ENCODE measurements around the gene PLCG2.
A peak's percentile ranks its signal among the peaks of the same experiment; 100 is the strongest.

The PLCG2 gene

GRCh38 chr16:81843683-81844082 lies 64.6 kb downstream of the PLCG2 start:
- no peaks in the 10 kb centered on the region for H3K9me2 ChIP-seq (replicated peaks; ENCODE audit: insufficient read depth, low read length)
- TF ChIP-seq EZH2phosphoT487 (conservative IDR thresholded peaks at IDR 0.05; ENCODE audit: low read length) (no peak), CTCF (IDR thresholded peaks at IDR 0.05; ENCODE audit: insufficient read depth, low read length, poor library complexity, severe bottlenecking) (no peak)
- H3K27me3 ChIP-seq (ENCODE audit: low read length), result no peaks in the 10 kb centered on the region
- H3K27ac ChIP-seq (ENCODE audit: low read depth, low read length), result peak overlapping the region; percentile 46
- H4K20me1 ChIP-seq (ENCODE audit: low read depth, low read length), result 0 out of 2 replicates have a peak, but pooled peaks cover 5% of the 10 kb centered on the region
- no peak overlapping the region for H3K9ac ChIP-seq (ENCODE audit: low read length)
- H3K4me3 ChIP-seq (ENCODE audit: insufficient read depth, low read length, poor library complexity, severe bottlenecking), result no peak overlapping the region
- no peaks in the 10 kb centered on the region for H3K9me3 ChIP-seq (ENCODE audit: insufficient read depth, low read length)
- no peak overlapping the region for H2AFZ ChIP-seq (ENCODE audit: low read depth, low read length, severe bottlenecking)
- peaks cover 99% of the 10 kb centered on the region for H3K79me2 ChIP-seq (ENCODE audit: insufficient read depth, low read length)
- H3F3A ChIP-seq (ENCODE audit: insufficient read depth), result peaks cover 4% of the 10 kb centered on the region; the same call in 1 of the 2 replicates
- peaks cover 18% of the 10 kb centered on the region; the same call in 1 of the 2 replicates for H3K36me3 ChIP-seq (ENCODE audit: low read length)
- no peak overlapping the region for H3K4me2 ChIP-seq (ENCODE audit: low read depth, low read length, poor library complexity, severe bottlenecking)

GRCh38 chr16:81846105-81846504 lies 67.0 kb downstream of the PLCG2 start:
- Histone ChIP-seq H3K9me2 (replicated peaks; ENCODE audit: insufficient read depth, low read length) (no peaks in the 10 kb centered on the region), H3K9me3 (ENCODE audit: insufficient read depth, low read length) (no peaks in the 10 kb centered on the region), H2AFZ (ENCODE audit: low read depth, low read length, severe bottlenecking) (no peak overlapping the region), H3K4me2 (ENCODE audit: low read depth, low read length, poor library complexity, severe bottlenecking) (no peak overlapping the region), H3K9ac (ENCODE audit: low read length) (no peak overlapping the region), H3K79me2 (ENCODE audit: insufficient read depth, low read length) (peaks cover 99% of the 10 kb centered on the region), H4K20me1 (ENCODE audit: low read depth, low read length) (0 out of 2 replicates have a peak, but pooled peaks cover 5% of the 10 kb centered on the region), H3F3A (ENCODE audit: insufficient read depth) (0 out of 2 replicates have a peak, but pooled peaks cover 9% of the 10 kb centered on the region), H3K27me3 (ENCODE audit: low read length) (no peaks in the 10 kb centered on the region), H3K27ac (ENCODE audit: low read depth, low read length) (no peak overlapping the region), H3K36me3 (ENCODE audit: low read length) (peaks cover 10% of the 10 kb centered on the region; the same call in 1 of the 2 replicates), H3K4me3 (ENCODE audit: insufficient read depth, low read length, poor library complexity, severe bottlenecking) (no peak overlapping the region)
- TF ChIP-seq EZH2phosphoT487 (conservative IDR thresholded peaks at IDR 0.05; ENCODE audit: low read length) (no peak), CTCF (IDR thresholded peaks at IDR 0.05; ENCODE audit: insufficient read depth, low read length, poor library complexity, severe bottlenecking) (no peak)

GRCh38 chr16:81848306-81848853 lies 69.3 kb downstream of the PLCG2 start:
- H3K27me3 ChIP-seq (ENCODE audit: low read length), result no peaks in the 10 kb centered on the region
- H4K20me1 ChIP-seq (ENCODE audit: low read depth, low read length), result 0 out of 2 replicates have a peak, but pooled peaks cover 5% of the 10 kb centered on the region
- H3F3A ChIP-seq (ENCODE audit: insufficient read depth), result 0 out of 2 replicates have a peak, but pooled peaks cover 11% of the 10 kb centered on the region
- no peak overlapping the region for H3K9ac ChIP-seq (ENCODE audit: low read length)
- no peak overlapping the region for H2AFZ ChIP-seq (ENCODE audit: low read depth, low read length, severe bottlenecking)
- H3K4me3 ChIP-seq (ENCODE audit: insufficient read depth, low read length, poor library complexity, severe bottlenecking), result no peak overlapping the region
- TF ChIP-seq EZH2phosphoT487 (conservative IDR thresholded peaks at IDR 0.05; ENCODE audit: low read length), result no peak
- no peak for TF ChIP-seq CTCF (IDR thresholded peaks at IDR 0.05; ENCODE audit: insufficient read depth, low read length, poor library complexity, severe bottlenecking)
- H3K9me2 ChIP-seq (replicated peaks; ENCODE audit: insufficient read depth, low read length), result no peaks in the 10 kb centered on the region
- no peak overlapping the region for H3K4me2 ChIP-seq (ENCODE audit: low read depth, low read length, poor library complexity, severe bottlenecking)
- H3K79me2 ChIP-seq (ENCODE audit: insufficient read depth, low read length), result peaks cover 99% of the 10 kb centered on the region
- H3K9me3 ChIP-seq (ENCODE audit: insufficient read depth, low read length), result no peaks in the 10 kb centered on the region
- H3K36me3 ChIP-seq (ENCODE audit: low read length), result peaks cover 7% of the 10 kb centered on the region; the same call in 1 of the 2 replicates
- H3K27ac ChIP-seq (ENCODE audit: low read depth, low read length), result peak overlapping the region; percentile 38; the same call in 1 of the 2 replicates
